Measurements from ENCODE around the gene RGS7. TPM values are rescaled to one million over a fixed set of nuclear protein-coding genes. Genes with fewer than 3 reads are reported as not detected.
"Not testable (repeated sequence)": the region's sequence is repeated elsewhere in the genome, so short reads cannot be mapped to it uniquely, and the experiment has no call there.

Gene RGS7
- polyA plus RNA-seq, 6 donors from 2014 or later, result 0.29 to 2.9 (median 1.5) TPM

- H3K9me3 Mint-ChIP-seq, result peaks cover 0 to 10% (median 4%) of the 10 kb centered on the region in 7 donors
- DNase-seq, result no peak
- H3K4me1 Mint-ChIP-seq, result peaks cover 0 to 4% (median 0%) of the 10 kb centered on the region in 3 donors
- H3K4me3 Mint-ChIP-seq, result no peak overlapping the region
- H3K36me3 Mint-ChIP-seq, result peaks cover 0 to 5% of the 10 kb centered on the region in 2 donors
- no peaks in the 10 kb centered on the region for H3K27me3 Mint-ChIP-seq
- ATAC-seq (ENCODE audit: low read depth in 2 of 2), result no peak
- no peak overlapping the region for H3K27ac Mint-ChIP-seq
These were observed 450.5 kb downstream of the RGS7 start for GRCh38 chr1:240906477-240906876.

GRCh38 chr1:240905225-240905765 lies 451.7 kb downstream of the RGS7 start:
- H3K4me3 Mint-ChIP-seq, result no peak overlapping the region
- DNase-seq, result no peak
- ATAC-seq (ENCODE audit: low read depth in 2 of 2), result no peak
- H3K27ac Mint-ChIP-seq, result no peak overlapping the region
- peaks cover 0 to 5% of the 10 kb centered on the region in 2 donors for H3K36me3 Mint-ChIP-seq
- H3K9me3 Mint-ChIP-seq, result peaks cover 0 to 7% (median 5%) of the 10 kb centered on the region in 7 donors
- H3K4me1 Mint-ChIP-seq, result peaks cover 0 to 3% (median 0%) of the 10 kb centered on the region in 3 donors
- H3K27me3 Mint-ChIP-seq, result no peaks in the 10 kb centered on the region

- H3K9me3 Mint-ChIP-seq, result peaks cover 3 to 17% (median 5%) of the 10 kb centered on the region in 7 donors
- H3K4me3 Mint-ChIP-seq; H3K27ac Mint-ChIP-seq; H3K4me1 Mint-ChIP-seq; ATAC-seq (ENCODE audit: low read depth in 2 of 2); H3K27me3 Mint-ChIP-seq; H3K36me3 Mint-ChIP-seq; DNase-seq: not testable (repeated sequence)
These were observed 461.6 kb downstream of the RGS7 start for GRCh38 chr1:240895424-240895823.

GRCh38 chr1:240888787-240889048 lies 468.3 kb downstream of the RGS7 start:
- H3K4me3 Mint-ChIP-seq, result no peak overlapping the region
- H3K4me1 Mint-ChIP-seq, result no peaks in the 10 kb centered on the region
- H3K9me3 Mint-ChIP-seq, result peaks cover 0 to 6% (median 0%) of the 10 kb centered on the region in 7 donors
- H3K27ac Mint-ChIP-seq, result no peak overlapping the region
- no peaks in the 10 kb centered on the region for H3K36me3 Mint-ChIP-seq
- no peak for ATAC-seq (ENCODE audit: low read depth in 2 of 2)
- H3K27me3 Mint-ChIP-seq, result no peaks in the 10 kb centered on the region
- DNase-seq, result no peak

- H3K4me3 Mint-ChIP-seq, result no peak overlapping the region
- H3K27ac Mint-ChIP-seq, result no peak overlapping the region
- H3K27me3 Mint-ChIP-seq, result no peaks in the 10 kb centered on the region
These were observed 468.8 kb downstream of the RGS7 start for GRCh38 chr1:240888039-240888786.

GRCh38 chr1:240883490-240883889 lies 473.5 kb downstream of the RGS7 start:
- H3K27ac Mint-ChIP-seq, result no peak overlapping the region
- H3K27me3 Mint-ChIP-seq, result no peaks in the 10 kb centered on the region
- ATAC-seq (ENCODE audit: low read depth in 2 of 2) (no peak), DNase-seq (no peak)
- H3K9me3 Mint-ChIP-seq, result peaks cover 0 to 11% (median 3%) of the 10 kb centered on the region in 7 donors
- H3K36me3 Mint-ChIP-seq, result peaks cover 0 to 4% of the 10 kb centered on the region in 2 donors
- H3K4me3 Mint-ChIP-seq, result no peak overlapping the region
- H3K4me1 Mint-ChIP-seq, result no peaks in the 10 kb centered on the region

More at GRCh38 chr1:240888039-240888786, 468.8 kb downstream of the RGS7 start:
- ATAC-seq (ENCODE audit: low read depth in 2 of 2), result no peak
- Mint-ChIP-seq H3K36me3 (peaks cover 0 to 3% of the 10 kb centered on the region in 2 donors), H3K4me1 (no peaks in the 10 kb centered on the region), H3K9me3 (peaks cover 0 to 9% (median 3%) of the 10 kb centered on the region in 7 donors)
- peak; percentile 14 for DNase-seq

- not testable (repeated sequence) for H3K27me3 Mint-ChIP-seq; H3K36me3 Mint-ChIP-seq; H3K4me1 Mint-ChIP-seq; H3K4me3 Mint-ChIP-seq; ATAC-seq (ENCODE audit: low read depth in 2 of 2); DNase-seq; H3K27ac Mint-ChIP-seq
- peaks cover 0 to 11% (median 3%) of the 10 kb centered on the region in 7 donors for H3K9me3 Mint-ChIP-seq
These were observed 474.2 kb downstream of the RGS7 start for GRCh38 chr1:240882656-240883308.

- Mint-ChIP-seq H3K27ac (no peak overlapping the region), H3K27me3 (no peaks in the 10 kb centered on the region), H3K4me3 (no peak overlapping the region), H3K36me3 (peaks cover 0 to 4% of the 10 kb centered on the region in 2 donors), H3K9me3 (peaks cover 0 to 26% (median 11%) of the 10 kb centered on the region in 7 donors), H3K4me1 (no peaks in the 10 kb centered on the region)
- DNase-seq, result no peak
- ATAC-seq (ENCODE audit: low read depth in 2 of 2), result no peak
These were observed 478.4 kb downstream of the RGS7 start for GRCh38 chr1:240878631-240879030.

- H3K9me3 Mint-ChIP-seq, result peaks cover 0 to 21% (median 7%) of the 10 kb centered on the region in 7 donors
- no peaks in the 10 kb centered on the region for H3K36me3 Mint-ChIP-seq
- H3K27ac Mint-ChIP-seq, result no peak overlapping the region
- DNase-seq (no peak), ATAC-seq (ENCODE audit: low read depth in 2 of 2) (no peak)
- no peak overlapping the region for H3K4me3 Mint-ChIP-seq
- H3K4me1 Mint-ChIP-seq, result no peaks in the 10 kb centered on the region
- H3K27me3 Mint-ChIP-seq, result no peaks in the 10 kb centered on the region
These were observed 479.4 kb downstream of the RGS7 start for GRCh38 chr1:240877605-240878004.

GRCh38 chr1:240876071-240876470 lies 480.9 kb downstream of the RGS7 start:
- DNase-seq (no peak), ATAC-seq (ENCODE audit: low read depth in 2 of 2) (no peak)
- Mint-ChIP-seq H3K4me1 (no peaks in the 10 kb centered on the region), H3K36me3 (no peaks in the 10 kb centered on the region), H3K4me3 (no peak overlapping the region), H3K27me3 (no peaks in the 10 kb centered on the region), H3K9me3 (peaks cover 0 to 21% (median 7%) of the 10 kb centered on the region in 7 donors), H3K27ac (no peak overlapping the region)

GRCh38 chr1:240869071-240869470 lies 487.9 kb downstream of the RGS7 start:
- H3K9me3 Mint-ChIP-seq, result peaks cover 0 to 5% (median 2%) of the 10 kb centered on the region in 7 donors
- no peaks in the 10 kb centered on the region for H3K4me1 Mint-ChIP-seq
- ATAC-seq (ENCODE audit: low read depth in 2 of 2) (no peak), DNase-seq (no peak)
- H3K27ac Mint-ChIP-seq, result no peak overlapping the region
- H3K36me3 Mint-ChIP-seq, result no peaks in the 10 kb centered on the region
- H3K27me3 Mint-ChIP-seq, result no peaks in the 10 kb centered on the region
- H3K4me3 Mint-ChIP-seq, result no peak overlapping the region

- Mint-ChIP-seq H3K27me3 (no peaks in the 10 kb centered on the region), H3K4me1 (no peaks in the 10 kb centered on the region), H3K27ac (no peak overlapping the region), H3K4me3 (no peak overlapping the region), H3K36me3 (no peaks in the 10 kb centered on the region), H3K9me3 (peaks cover 0 to 5% (median 0%) of the 10 kb centered on the region in 7 donors)
- DNase-seq, result no peak
- ATAC-seq (ENCODE audit: low read depth in 2 of 2), result no peak
These were observed 490.3 kb downstream of the RGS7 start for GRCh38 chr1:240866724-240867123.

GRCh38 chr1:240860023-240860422 lies 497.0 kb downstream of the RGS7 start:
- Mint-ChIP-seq H3K36me3 (no peaks in the 10 kb centered on the region), H3K9me3 (no peaks in the 10 kb centered on the region), H3K27me3 (no peaks in the 10 kb centered on the region), H3K4me3 (no peak overlapping the region), H3K4me1 (no peaks in the 10 kb centered on the region), H3K27ac (no peak overlapping the region)
- ATAC-seq (ENCODE audit: low read depth in 2 of 2) (no peak), DNase-seq (no peak)

- ATAC-seq (ENCODE audit: low read depth in 2 of 2), result no peak
- no peak for DNase-seq
- Mint-ChIP-seq H3K9me3 (peaks cover 0 to 15% (median 2%) of the 10 kb centered on the region in 7 donors), H3K4me3 (no peak overlapping the region), H3K27ac (no peak overlapping the region), H3K27me3 (no peaks in the 10 kb centered on the region), H3K36me3 (peaks cover 0 to 5% of the 10 kb centered on the region in 2 donors), H3K4me1 (no peaks in the 10 kb centered on the region)
These were observed 502.6 kb downstream of the RGS7 start for GRCh38 chr1:240854367-240854766.
